ACHN (cell line): ENCODE measurements around the gene ANK3.

ENCODE experiments used
- DNase-seq: peaks from one replicate; pipeline ENCODE4 v3.0.0-alpha.2; 2015
- in situ Hi-C: cut with HindIII; loops from 2 replicates; pipeline ENCODE4 v1.10.0; 2017; ENCODE audit warnings: low sequenced_read_pairs, low pct_ligation_motif_present, low pct_unique_long_range_greater_than_20kb

ANK3 gene

GRCh38 chr10:60114765-60115586, 274.7 kb downstream of the ANK3 start:
- peak; percentile 64 for DNase-seq

GRCh38 chr10:60110739-60111138, 278.9 kb downstream of the ANK3 start:
- in situ Hi-C loops, result loop anchor here (25.0 kb wide), 1 partner anchor 102 kb away; no protein-coding TSS in a partner anchor

More at GRCh38 chr10:60114765-60115586, 274.7 kb downstream of the ANK3 start:
- in situ Hi-C loops, result loop anchor here (25.0 kb wide), 1 partner anchor 97 kb away; no protein-coding TSS in a partner anchor

GRCh38 chr10:60107308-60107976, 282.2 kb downstream of the ANK3 start:
- in situ Hi-C loops, result loop anchor here (25.0 kb wide), 1 partner anchor 105 kb away; no protein-coding TSS in a partner anchor
- DNase-seq, result no peak

More at GRCh38 chr10:60110739-60111138, 278.9 kb downstream of the ANK3 start:
- DNase-seq, result no peak

GRCh38 chr10:60105295-60105695, 284.4 kb downstream of the ANK3 start:
- in situ Hi-C loops, result loop anchor here (25.0 kb wide), 1 partner anchor 107 kb away; no protein-coding TSS in a partner anchor
- DNase-seq, result no peak

GRCh38 chr10:60101821-60102220, 287.9 kb downstream of the ANK3 start:
- in situ Hi-C loops, result loop anchor here (25.0 kb wide), 1 partner anchor 110 kb away; no protein-coding TSS in a partner anchor
- DNase-seq, result no peak

GRCh38 chr10:60099998-60100747, 289.5 kb downstream of the ANK3 start:
- in situ Hi-C loops, result loop anchor here (25.0 kb wide), 1 partner anchor 112 kb away; no protein-coding TSS in a partner anchor
- peak; percentile 82 for DNase-seq

- in situ Hi-C loops, result no loop called here
- DNase-seq, result no peak
Observed at GRCh38 chr10:60098677-60099601, 290.7 kb downstream of the ANK3 start.

- in situ Hi-C loops, result no loop called here
- DNase-seq, result no peak
Observed at GRCh38 chr10:60096761-60097513, 292.7 kb downstream of the ANK3 start.

GRCh38 chr10:60093317-60093716, 296.4 kb downstream of the ANK3 start:
- in situ Hi-C loops, result no loop called here
- no peak for DNase-seq

- no peak for DNase-seq
- in situ Hi-C loops, result no loop called here
Observed at GRCh38 chr10:60086862-60087261, 302.8 kb downstream of the ANK3 start.

GRCh38 chr10:60086421-60086820, 303.3 kb downstream of the ANK3 start:
- in situ Hi-C loops, result no loop called here
- DNase-seq, result no peak

GRCh38 chr10:60082744-60083344, 306.8 kb downstream of the ANK3 start:
- no peak for DNase-seq
- in situ Hi-C loops, result no loop called here

GRCh38 chr10:60082341-60082740, 307.3 kb downstream of the ANK3 start:
- in situ Hi-C loops, result no loop called here
- DNase-seq, result no peak

GRCh38 chr10:60073781-60074656, 315.7 kb downstream of the ANK3 start:
- no peak for DNase-seq

GRCh38 chr10:60073397-60073780, 316.3 kb downstream of the ANK3 start:
- DNase-seq, result no peak
- in situ Hi-C loops, result no loop called here

More at GRCh38 chr10:60073781-60074656, 315.7 kb downstream of the ANK3 start:
- in situ Hi-C loops, result no loop called here

- DNase-seq, result no peak
- in situ Hi-C loops, result no loop called here
Observed at GRCh38 chr10:60069311-60069710, 320.4 kb downstream of the ANK3 start.
